Metanephros (tissue), 2 donors: ENCODE data around the gene RPS27. TPM values are rescaled to one million over a fixed set of nuclear protein-coding genes. Genes with fewer than 3 reads are reported as not detected.

ENCODE experiments used
- small RNA-seq: library from RNA; depleted of rRNA; stranded (forward); fragments of <200 nt; gene quantifications from one replicate; pipeline ENCODE3, GENCODE V24; 2014; ENCODE audit warnings: low replicate concordance
- total RNA-seq: library from RNA; depleted of rRNA; stranded (reverse); fragments of >200 nt; gene quantifications from one replicate; pipeline ENCODE4 v1.2.3, GENCODE V29; 2014

The RPS27 gene
- 4,585 TPM for total RNA-seq

DNA sequence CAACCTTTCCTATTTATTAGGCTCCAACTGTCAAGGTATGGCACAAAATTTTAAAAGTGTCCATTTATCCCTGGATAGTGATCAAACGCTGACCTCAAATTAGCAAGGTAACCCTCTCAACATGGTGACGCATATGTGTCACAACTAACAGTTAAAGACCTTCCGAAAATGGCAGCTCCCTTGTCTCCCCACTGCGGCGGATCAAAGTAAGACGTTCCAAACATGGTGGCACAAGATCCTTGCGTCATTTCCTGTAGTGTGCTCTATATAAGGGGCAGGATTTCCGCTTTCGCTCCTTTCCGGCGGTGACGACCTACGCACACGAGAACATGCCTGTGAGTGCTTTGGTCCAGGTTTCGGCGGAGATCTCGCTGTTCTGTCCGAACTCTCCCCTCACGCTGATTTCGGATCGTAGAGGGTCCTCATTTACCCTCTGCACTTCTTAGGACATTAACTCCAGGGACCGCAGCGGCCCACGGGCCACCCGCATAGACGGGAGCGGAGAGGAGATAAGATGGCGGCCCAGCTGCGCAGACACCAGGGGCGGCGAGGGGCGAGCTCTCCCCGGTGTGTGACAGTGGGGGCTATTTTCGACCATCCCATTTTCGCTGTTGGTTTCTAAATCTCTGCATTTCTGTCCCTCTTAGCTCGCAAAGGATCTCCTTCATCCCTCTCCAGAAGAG, at the start of gene RPS27:
TSS of gene RPS27 (plus strand) at position 295 of the 683 bp plus-strand sequence. CDS start at position 330, 35 bp downstream.

DNA sequence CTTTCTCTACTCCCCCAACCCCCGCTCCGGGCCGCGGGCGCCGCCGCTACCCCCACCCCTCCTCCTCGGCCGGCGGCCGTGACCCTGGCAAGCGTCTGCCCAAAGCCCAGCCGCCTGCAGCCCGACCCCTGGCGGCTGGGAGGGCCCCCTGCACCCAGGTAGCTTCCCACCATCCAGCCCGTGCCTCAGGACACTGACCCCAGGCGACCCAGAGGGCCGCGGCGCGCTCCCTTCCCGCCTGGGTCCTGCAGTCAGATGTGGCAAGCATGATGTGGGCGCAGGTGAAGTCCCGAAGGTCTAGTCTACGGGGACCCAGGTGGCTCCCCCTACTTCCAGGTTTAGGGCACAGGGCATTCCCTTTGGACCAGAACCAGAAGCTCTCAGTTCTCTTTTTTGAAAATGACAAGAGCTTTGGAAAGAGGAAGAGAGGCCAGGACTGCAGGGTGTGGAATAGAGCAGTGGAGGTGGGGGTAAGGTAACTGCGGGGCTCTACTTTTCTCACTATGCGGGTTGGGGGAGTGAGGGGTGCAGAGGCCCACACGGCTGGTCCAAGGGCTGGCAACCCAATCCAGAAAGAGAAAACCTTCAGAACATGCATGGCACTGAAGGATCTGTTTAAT, 43.8 kb upstream of the RPS27 start, which contains the start of gene DENND4B:
TSS of gene DENND4B (minus strand) at position 97 of the 620 bp plus-strand sequence. CDS start 2,344 bp downstream, outside the sequence.

DNA sequence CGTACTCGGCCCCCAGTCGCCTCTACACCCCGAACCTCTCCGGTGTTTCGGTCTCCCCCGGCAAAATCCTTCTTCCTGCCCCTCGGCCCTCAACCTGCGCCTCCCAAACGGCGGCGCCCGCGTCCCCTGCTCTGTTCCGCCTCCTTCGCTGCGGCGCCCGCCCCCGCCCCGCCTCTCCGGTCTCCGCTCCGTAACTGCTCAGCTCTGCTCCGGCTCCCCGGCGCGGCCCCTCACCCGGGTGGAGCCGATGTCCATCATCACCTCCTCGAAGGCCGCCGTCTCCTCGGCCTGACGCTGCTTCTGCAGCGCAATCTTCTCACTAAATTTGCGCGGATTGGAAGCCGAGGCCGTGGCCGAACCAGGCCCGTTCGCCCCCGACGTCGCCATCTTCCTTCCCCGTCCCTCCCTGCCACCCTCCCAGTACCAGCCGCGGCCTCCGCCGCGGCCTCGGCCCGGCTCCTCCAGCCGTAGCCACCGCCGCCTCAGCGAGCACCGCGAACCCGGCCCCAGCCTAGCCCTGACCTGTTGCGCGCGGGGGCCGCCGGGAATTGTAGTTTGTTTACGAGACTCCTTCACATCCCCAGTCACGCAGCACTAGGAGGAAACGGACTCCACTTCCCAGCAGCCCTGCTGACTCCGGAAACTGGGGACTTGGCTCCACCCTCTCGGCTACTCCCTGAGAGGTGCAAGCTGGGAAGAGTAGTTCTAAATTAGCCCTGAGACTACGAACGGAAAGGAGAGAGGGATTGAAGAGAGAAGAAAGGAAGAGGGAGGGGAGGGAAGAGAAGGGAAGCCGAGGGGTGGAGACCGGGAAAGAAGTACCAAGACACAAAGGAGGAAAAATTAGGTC, 32.2 kb upstream of the RPS27 start, which contains the start of gene CRTC2:
TSS of gene CRTC2 (minus strand) at position 502 of the 850 bp plus-strand sequence. CDS start at position 387, 115 bp downstream.

DNA sequence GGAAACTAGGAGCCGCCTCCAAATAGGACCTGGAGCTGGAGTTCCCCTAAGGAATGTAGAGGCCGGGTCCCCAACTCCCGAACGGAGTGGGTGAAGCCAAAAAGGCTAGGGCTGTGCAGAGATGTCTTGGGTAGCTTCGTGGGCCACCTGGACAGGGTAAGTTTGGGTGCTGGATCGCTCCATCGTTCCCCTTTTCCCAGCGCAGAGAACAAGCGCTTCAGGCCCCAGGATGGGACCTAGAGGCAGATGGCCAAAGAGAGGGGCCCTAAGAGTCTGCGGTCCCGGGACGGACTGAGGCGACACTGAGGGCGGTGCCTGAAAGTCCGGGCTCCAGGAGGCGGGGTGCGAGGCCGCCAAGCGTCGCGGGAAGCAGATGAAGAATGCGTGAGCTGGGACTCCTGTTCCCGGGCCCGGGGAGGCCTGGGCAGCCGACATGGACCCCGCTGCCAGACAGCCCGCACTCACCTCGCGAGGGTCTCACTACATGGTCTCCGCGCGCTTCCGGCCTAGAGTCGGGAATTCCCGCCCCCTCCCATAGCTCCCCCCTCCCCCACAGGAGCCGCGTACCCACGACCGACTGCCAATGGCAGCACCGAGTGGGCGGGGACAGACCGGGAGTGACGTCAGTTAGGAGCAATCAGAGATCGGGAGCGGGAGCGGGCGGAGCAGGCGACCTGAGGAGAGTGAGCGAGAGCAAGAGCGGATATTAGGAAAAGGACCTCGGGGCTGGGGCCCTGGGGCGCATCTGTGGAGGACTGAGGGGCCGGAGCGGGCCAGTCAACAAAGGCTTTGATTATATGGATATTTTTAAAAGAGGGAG, 27.3 kb upstream of the RPS27 start, which contains the start of gene SLC39A1:
TSS of gene SLC39A1 (minus strand) at position 508 of the 820 bp plus-strand sequence. CDS start 822 bp downstream, outside the sequence.

DNA sequence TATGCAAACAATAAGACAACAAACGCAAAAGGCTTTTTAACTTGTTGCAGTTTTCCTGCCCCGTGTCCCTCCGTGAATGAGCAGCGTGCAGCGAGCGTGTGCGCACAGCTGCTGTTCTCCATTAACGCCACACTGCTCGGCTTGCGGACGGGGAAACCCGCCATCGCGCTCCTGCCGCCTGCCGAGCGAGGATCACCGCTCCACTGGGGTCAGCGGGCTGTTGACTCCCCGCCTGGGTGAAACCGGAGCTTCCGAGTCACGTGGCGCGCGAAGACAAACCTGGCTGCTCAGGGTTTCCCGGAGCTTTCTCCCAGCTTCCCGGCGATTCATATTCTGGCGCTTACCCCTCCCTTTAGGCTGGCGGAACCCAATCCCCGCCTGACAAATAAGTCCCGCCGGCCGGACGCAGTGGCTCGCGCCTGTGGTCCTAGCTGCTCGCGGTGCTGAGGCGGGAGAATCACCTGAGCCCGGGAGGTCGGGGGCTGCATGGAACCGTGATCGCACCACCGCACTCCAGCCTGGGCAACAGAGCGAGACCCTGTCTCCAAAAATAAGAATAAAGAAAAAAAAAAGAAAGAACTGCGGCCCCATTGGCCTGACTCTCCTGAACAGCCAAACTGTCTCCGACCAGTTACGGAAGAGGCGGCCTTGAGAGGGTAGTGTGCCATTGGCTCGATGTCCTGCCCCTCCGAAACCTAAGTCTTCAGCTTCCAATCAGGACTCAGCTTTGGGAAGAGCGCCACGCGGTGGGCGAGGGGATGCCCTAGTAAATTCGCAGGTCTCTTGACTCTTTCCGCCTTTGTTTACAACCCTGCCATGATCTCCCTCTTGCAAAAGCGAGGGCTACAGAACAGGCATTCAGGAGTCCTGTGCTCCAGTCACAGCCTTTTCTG, 23.2 kb upstream of the RPS27 start, which contains the start of gene CREB3L4:
TSS of gene CREB3L4 (plus strand) at position 796 of the 893 bp plus-strand sequence. CDS start 624 bp downstream, outside the sequence.

DNA sequence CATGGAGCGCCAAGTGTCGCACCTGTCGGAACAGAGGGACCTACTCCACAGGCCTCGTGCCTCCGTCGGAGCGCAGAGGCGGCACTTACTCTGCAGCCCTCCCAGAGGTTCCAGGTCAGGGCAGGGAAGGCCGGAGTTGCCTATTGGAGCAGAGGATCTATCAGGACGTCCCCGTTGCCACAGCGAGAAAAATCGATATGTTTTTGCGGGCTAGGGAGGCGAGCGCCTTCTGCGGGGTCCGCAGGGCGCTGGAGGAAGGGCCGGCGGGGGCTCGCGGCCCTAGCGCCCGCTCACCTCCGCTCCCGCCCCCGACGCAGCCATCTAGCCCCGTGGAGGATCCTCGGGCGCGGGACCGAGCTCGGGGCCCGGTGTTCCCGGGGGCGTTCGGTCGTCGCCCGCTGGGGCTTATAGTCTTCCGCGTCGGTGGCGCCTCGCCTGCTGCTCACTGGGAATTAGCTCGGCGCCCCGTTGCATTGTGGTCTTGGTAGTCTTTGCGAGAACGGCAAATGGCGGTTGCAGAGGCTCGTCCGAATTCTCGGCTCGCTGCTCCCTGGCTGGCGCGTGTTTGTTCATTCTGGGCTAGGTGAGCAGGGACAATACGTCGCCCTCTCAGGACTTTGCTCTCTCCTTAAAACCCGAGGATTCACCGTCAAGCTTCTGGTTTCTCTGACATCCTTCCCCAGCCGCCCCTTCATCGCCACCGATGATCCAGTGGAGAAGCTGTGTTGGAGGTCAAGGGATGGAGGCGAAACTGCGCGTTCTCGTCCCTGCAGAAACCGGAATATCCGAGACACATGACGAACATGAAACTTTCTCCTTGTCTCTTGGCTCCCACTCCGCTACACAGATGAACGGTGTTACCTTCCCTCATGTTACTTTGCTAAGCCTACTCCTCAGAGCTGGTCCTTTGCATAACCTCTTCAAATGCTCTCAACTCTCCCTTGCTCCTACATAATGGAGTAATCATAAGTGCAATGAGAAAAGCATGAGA, 13.0 kb upstream of the RPS27 start, which contains the start of gene JTB:
TSS of gene JTB (minus strand) at position 425 of the 991 bp plus-strand sequence. CDS start at position 3, 422 bp downstream.

DNA sequence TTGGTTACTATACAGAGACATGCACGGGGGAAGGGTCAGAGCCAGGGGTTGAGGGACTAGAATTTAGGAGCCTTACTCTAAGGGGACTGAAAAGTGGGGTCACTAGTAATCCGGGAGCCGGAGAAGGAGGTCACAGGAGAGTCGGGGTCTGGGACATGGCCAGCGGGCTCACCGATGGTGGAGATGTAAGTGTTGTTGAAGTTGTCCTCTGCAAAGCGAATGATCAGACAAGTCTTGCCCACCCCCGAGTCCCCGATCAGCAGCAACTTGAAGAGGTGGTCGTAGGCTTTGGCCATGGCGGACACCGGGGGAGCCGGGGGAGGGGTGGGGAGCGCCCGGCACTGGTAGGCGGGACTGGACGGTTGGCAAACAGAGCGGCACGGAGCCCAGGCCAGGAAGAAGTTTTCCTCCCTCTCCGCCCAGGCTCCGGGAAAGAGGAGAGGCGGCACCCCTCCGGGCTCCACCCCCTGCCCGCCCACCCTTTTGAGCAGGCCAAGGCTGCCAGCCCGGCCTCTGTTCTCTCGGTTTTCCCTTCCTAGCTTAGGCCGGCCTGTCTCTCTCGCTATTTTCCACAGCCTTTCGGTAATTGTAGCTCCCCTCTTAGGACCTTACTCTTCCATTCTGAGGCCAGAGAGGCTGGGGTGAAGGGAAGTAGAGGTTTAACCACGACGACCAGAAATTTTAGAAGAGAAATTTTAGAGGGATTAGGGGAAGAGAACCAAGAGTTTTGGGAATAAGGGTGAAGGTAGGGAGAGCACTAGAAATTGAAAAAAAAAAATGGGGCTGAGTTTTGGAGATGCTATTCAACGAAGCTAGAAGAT, 4.4 kb upstream of the RPS27 start, which contains the start of gene RAB13:
TSS of gene RAB13 (minus strand) at position 399 of the 821 bp plus-strand sequence. CDS start at position 296, 103 bp downstream.

Small RNA genes within 50 kb of the gene (small RNA-seq; reads per million reads assigned to genes)
- gene MIR6737 (not detected), gene RNU6-179P (not detected)

Other genes with a start within 250 kb of the RPS27 start
- gene SLC27A3, start 215.4 kb upstream of the RPS27 start, total RNA-seq, result 30.2 TPM
- gene GATAD2B, start 67.8 kb upstream of the RPS27 start, total RNA-seq, result 15.9 TPM
- gene DENND4B, start 44.0 kb upstream of the RPS27 start, total RNA-seq, result 46.3 TPM
- gene CRTC2, start 32.1 kb upstream of the RPS27 start, total RNA-seq, result 21.9 TPM
- gene SLC39A1, start 27.2 kb upstream of the RPS27 start, total RNA-seq, result 69.7 TPM
- 15.7 TPM for gene CREB3L4, start 22.9 kb upstream of the RPS27 start, total RNA-seq
- 81.6 TPM for gene JTB, start 13.1 kb upstream of the RPS27 start, total RNA-seq
- 52.0 TPM for gene RAB13, start 4.4 kb upstream of the RPS27 start, total RNA-seq
- gene NUP210L, start 164.3 kb downstream of the RPS27 start, total RNA-seq, result 0.06 TPM
- 116 TPM for gene TPM3, start 201.3 kb downstream of the RPS27 start, total RNA-seq
- not detected for gene CFAP141, start 215.6 kb downstream of the RPS27 start, total RNA-seq
- gene UBAP2L, start 230.2 kb downstream of the RPS27 start, total RNA-seq, result 87.0 TPM